ENCODE results near the gene BTBD17. TPM values are rescaled to one million over a fixed set of nuclear protein-coding genes. Genes with fewer than 3 reads are reported as not detected.

Gene BTBD17
- total and polyA plus RNA-seq, 2 experiments from 2014 or later: 1.9 to 5.0 TPM

- DNase-seq (ENCODE audit: low spot score) (peak; percentile 38), ATAC-seq (no peak)
- Histone ChIP-seq H3K4me1 (ENCODE audit: insufficient read depth) (peaks cover 16% of the 10 kb centered on the region), H3K27ac (ENCODE audit: low read depth) (no peak overlapping the region), H4K20me1 (replicated peaks; ENCODE audit: insufficient read depth) (no peaks in the 10 kb centered on the region; the same call in 1 of the 2 replicates), H3F3A (replicated peaks; ENCODE audit: low read depth) (no peaks in the 10 kb centered on the region), H3K4me3 (no peak overlapping the region), H3K36me3 (ENCODE audit: insufficient read depth) (no peaks in the 10 kb centered on the region), H3K79me2 (replicated peaks; ENCODE audit: insufficient read depth) (no peaks in the 10 kb centered on the region), H3K4me2 (no peak overlapping the region), H2AFZ (no peak overlapping the region), H3K9me2 (ENCODE audit: insufficient read depth) (no peaks in the 10 kb centered on the region), H3K27me3 (ENCODE audit: insufficient read depth) (peaks cover 45% of the 10 kb centered on the region)
- no peaks in the 10 kb centered on the region for H3K9me3 Mint-ChIP-seq
- peaks cover 41% of the 10 kb centered on the region for H3K4me1 Mint-ChIP-seq
- H3K4me3 Mint-ChIP-seq: no peak overlapping the region; the same call in 2 of the 3 replicates
- no peak for TF ChIP-seq CTCF (conservative IDR thresholded peaks at IDR 0.05; ENCODE audit: low read depth in 2 of 2)
- TF ChIP-seq REST (IDR thresholded peaks at IDR 0.05; ENCODE audit: unreplicated experiment): no peak
- no peak for TF ChIP-seq NANOG (IDR thresholded peaks at IDR 0.05; ENCODE audit: borderline replicate concordance)
- TF ChIP-seq ETS1 (IDR thresholded peaks at IDR 0.05): no peak; the same call in 1 of the 2 replicates
- TF ChIP-seq JUNB (IDR thresholded peaks at IDR 0.05; ENCODE audit: unreplicated experiment): no peak
- no peak for TF ChIP-seq POLR2AphosphoS5 (IDR thresholded peaks at IDR 0.05; ENCODE audit: low read depth)
- no peak for TF ChIP-seq EZH2phosphoT487 (IDR thresholded peaks at IDR 0.05; ENCODE audit: unreplicated experiment)
- TF ChIP-seq ZNF462 (CRISPR knock-in tag; IDR thresholded peaks at IDR 0.05): no peak
- TF ChIP-seq EZH2 (IDR thresholded peaks at IDR 0.05; ENCODE audit: low read depth, unreplicated experiment): no peak
- TF ChIP-seq CREB1 (CRISPR knock-in tag; IDR thresholded peaks at IDR 0.05; ENCODE audit: low read depth): no peak
- no peak for TF ChIP-seq ZNF331 (CRISPR knock-in tag; IDR thresholded peaks at IDR 0.05; ENCODE audit: low read depth)
- TF ChIP-seq STAT1 (IDR thresholded peaks at IDR 0.05; ENCODE audit: unreplicated experiment): no peak
- H3K27ac Mint-ChIP-seq: no peak overlapping the region; the same call in 1 of the 2 replicates
- H3K36me3 Mint-ChIP-seq (ENCODE audit: low read depth): peaks cover 6% of the 10 kb centered on the region; the same call in 2 of the 3 replicates
- H3K27me3 Mint-ChIP-seq (ENCODE audit: insufficient read depth, low read depth, poor library complexity): peaks cover 37% of the 10 kb centered on the region
Observed at GRCh38 chr17:74358697-74359096, 3.0 kb downstream of the BTBD17 start.

Measured in GM23338 (cell line).